Measurements from ENCODE around the gene HAUS3.
"Not testable (repeated sequence)": the region's sequence is repeated elsewhere in the genome, so short reads cannot be mapped to it uniquely, and the experiment has no call there.

Gene HAUS3

GRCh38 chr4:2220016-2220630, 21.8 kb downstream of the HAUS3 start:
- DNase-seq (ENCODE audit: low read depth) = peak; percentile 51

DNA sequence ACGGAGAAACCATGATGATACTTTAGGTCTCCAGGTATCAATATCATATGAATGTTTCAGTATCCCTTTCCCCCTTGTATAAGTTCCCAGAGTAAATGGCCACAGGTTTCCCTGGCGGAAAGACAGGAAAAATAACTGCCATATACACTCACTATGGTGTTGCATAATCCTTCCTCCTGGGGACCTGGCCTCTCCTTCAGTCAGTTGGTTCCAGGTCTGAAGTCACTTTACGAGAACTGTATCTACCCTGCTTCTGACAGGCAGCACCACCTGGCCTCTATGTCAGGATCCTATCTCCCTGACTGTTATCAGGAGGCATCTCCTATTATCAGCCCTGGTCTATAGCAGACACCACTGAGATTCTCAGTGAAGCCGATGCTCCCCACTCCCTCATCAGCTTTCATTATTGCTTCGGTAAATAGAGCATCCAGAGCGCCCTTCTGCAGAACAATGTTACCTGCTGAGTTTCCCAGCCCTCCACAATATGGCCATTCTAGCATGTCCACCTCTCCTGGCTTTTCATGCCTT, 22.6 kb downstream of the HAUS3 start:
- DNase-seq (ENCODE audit: low read depth) = no peak

- DNase-seq (ENCODE audit: low read depth) = no peak
Measured at GRCh38 chr4:2218436-2218835, 23.5 kb downstream of the HAUS3 start.

DNA sequence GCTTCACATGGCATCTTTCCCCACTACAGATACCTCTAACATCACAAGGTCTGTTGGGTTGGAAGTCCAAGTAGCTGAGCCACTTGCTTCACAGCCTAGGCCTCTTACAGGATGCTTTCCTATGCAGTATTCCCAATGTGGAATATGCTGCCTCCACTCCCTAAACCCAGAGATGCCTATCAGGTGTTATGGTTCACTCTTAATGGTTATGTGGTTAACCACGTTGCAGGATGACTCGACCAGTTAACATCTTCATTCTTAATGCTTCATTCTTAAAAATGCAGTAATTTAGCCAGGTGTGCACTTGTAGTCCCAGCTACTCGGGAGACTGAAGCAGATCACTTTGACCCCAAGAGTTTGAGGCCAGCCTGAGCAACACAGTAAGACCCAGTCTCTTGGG, 24.2 kb downstream of the HAUS3 start:
- DNase-seq (ENCODE audit: low read depth) = no peak

- DNase-seq (ENCODE audit: low read depth) = no peak
Measured at GRCh38 chr4:2212831-2213230, 29.1 kb downstream of the HAUS3 start.

GRCh38 chr4:2202789-2203188, 39.1 kb downstream of the HAUS3 start:
- not testable (repeated sequence) for DNase-seq (ENCODE audit: low read depth)

GRCh38 chr4:2194496-2194895, 47.4 kb downstream of the HAUS3 start:
- DNase-seq (ENCODE audit: low read depth) = no peak

DNA sequence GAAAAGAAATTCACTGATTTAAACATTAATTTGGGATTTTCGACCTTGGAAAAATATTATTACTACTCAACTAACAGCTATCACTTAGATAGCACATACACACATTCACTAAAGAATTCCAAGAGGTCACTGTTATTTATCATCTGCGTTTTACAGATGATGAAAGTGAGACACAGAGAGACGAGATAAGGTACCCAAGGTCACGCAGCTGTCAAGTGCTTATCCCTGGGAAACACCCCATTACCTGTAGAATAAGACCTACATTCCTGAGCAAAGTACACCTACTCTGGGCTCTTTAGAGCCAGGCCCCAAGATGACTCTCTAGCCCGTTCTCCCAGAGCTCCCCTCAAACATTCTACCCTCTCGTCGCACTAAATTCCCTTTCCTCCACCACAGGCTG, 48.6 kb downstream of the HAUS3 start:
- no peak for DNase-seq (ENCODE audit: low read depth)

GRCh38 chr4:2186865-2187172, 55.1 kb downstream of the HAUS3 start:
- DNase-seq (ENCODE audit: low read depth) = no peak

DNA sequence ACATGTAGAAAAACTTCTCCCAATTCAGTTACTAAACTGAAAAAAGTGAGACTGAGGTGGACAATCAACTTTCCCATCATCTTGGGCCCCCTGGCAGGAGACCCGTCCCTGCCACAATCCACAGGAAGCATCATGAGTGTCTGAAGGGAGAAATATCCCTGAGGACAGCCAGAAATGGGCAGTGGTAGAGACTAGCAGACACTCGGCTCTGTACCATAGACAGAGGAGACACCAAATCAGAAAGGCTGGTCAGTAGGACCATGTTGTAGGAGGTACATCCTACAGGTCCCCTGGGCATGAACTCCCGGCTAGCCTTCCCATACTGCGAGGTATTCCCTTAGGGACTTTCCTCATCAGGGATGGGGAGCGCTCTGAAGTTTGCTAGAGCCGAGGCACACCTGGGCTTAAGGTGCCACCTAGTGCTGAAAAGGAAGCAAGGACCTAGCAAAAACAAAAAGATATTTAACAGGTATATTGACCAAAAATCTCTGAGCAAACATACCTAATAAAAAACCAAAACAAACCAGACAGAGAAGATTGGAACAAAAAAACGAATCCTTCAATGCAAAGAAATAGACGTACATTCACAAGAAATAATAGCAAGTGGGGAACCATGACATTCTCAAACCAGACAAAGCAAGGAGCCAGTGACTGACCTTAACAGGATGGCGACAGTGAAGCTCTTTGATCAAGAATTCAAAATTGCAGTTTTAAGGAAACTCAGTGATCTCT, 55.6 kb downstream of the HAUS3 start:
- no peak for DNase-seq (ENCODE audit: low read depth)

DNA sequence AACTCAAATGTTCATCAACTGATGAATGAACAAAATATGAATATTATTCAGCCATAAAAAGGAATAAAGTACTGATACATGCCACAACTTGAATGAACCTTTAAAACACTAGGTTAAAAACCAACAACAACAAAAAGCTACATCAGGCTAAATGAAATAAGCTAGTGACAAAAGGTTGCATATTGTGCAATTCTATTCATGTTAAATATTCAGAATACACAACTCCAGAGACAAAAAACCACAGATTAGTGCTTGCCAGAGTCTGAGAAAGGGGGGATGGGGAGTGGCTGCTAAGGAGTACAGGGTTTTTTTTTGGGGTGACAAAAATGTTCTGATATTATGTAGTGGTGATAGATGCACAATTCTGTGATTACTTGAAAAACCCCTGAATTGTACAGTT, 58.5 kb downstream of the HAUS3 start:
- no peak for DNase-seq (ENCODE audit: low read depth)

DNA sequence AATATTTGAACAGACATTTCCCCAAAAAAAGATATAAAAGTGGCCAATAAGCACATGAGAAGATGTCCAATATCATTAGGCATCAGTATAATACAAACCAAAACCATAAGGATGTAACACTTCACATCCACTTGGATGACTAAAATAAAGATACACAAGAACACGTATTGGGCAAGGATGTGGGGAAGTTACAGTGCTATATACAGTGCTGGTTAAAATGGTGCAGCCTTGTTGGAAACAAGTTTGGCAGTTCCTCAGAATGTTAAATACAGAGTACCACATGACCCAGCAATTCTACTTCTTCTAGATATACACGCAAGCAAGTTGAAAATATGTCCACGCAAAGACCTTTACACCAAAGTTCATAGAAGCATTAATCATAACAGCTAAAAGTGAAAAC, 58.9 kb downstream of the HAUS3 start:
- DNase-seq (ENCODE audit: low read depth) = no peak

- no peak for DNase-seq (ENCODE audit: low read depth)
Measured at GRCh38 chr4:2180410-2180809, 61.5 kb downstream of the HAUS3 start.

- no peak for DNase-seq (ENCODE audit: low read depth)
Measured at GRCh38 chr4:2179717-2180116, 62.2 kb downstream of the HAUS3 start.

- no peak for DNase-seq (ENCODE audit: low read depth)
Measured at GRCh38 chr4:2178986-2179385, 62.9 kb downstream of the HAUS3 start.

All from fibroblast of gingiva (primary cell).